K562 (cell line): ENCODE measurements around the gene MAN1A1. TPM values are rescaled to one million over a fixed set of nuclear protein-coding genes. Genes with fewer than 3 reads are reported as not detected.
A peak's percentile ranks its signal among the peaks of the same experiment; 100 is the strongest.

Experiments
- ETV5 ChIP-seq: sonication (generic); formaldehyde crosslinking; IDR thresholded peaks from 2 replicates; pipeline ENCODE4 v1.4.0; 2020; ENCODE audit warnings: low read depth, mild to moderate bottlenecking, missing genetic modification reagents
- HMGN3 ChIP-seq: IDR thresholded peaks from 2 replicates; pipeline ENCODE4 v1.6.1; 2011; ENCODE audit warnings: borderline replicate concordance, low read depth, mild to moderate bottlenecking, mixed read lengths, low read length; ENCODE audit not compliant: insufficient read length; ENCODE audit errors: extremely low read depth
- ILF3 ChIP-seq: fragments of 450-650 bp; IDR thresholded peaks from 2 replicates; pipeline ENCODE4 v1.6.1; 2018; ENCODE audit warnings: antibody characterized with exemption, mild to moderate bottlenecking, moderate library complexity, borderline replicate concordance
- MNT ChIP-seq, 2 experiments: fragments of 450-650 bp; conservative IDR thresholded peaks; 2 replicates each; pipeline ENCODE4 v1.6.1; 2017; ENCODE audit warnings: mild to moderate bottlenecking in 2 of 2, moderate library complexity in 2 of 2
- NR2C2 ChIP-seq, 2 experiments: fragments of 200-800 bp in 1 of 2; sonication (Bioruptor generic) in 1 of 2; sonication (generic) in 1 of 2; formaldehyde crosslinking in 1 of 2; IDR thresholded peaks; 2 replicates each; pipeline versions ENCODE4 v1.6.1 to v1.8.0; 2016 to 2022; ENCODE audit warnings: mild to moderate bottlenecking in 1 of 2, missing compliant biosample characterization in 1 of 2, missing genetic modification characterization in 1 of 2, missing genetic modification reagents in 1 of 2
- PHB2 ChIP-seq: fragments of 450-650 bp; IDR thresholded peaks from 2 replicates; pipeline ENCODE4 v1.6.1; 2017; ENCODE audit warnings: low read depth
- POLR3A ChIP-seq: IDR thresholded peaks from 2 replicates; pipeline ENCODE4 v1.6.1; 2011; ENCODE audit warnings: borderline replicate concordance, mild to moderate bottlenecking, moderate library complexity; ENCODE audit not compliant: insufficient read length, insufficient read depth; ENCODE audit errors: extremely low read depth
- RBM22 ChIP-seq: fragments of 200-400 bp; formaldehyde crosslinking; IDR thresholded peaks from 2 replicates; pipeline ENCODE4 v1.6.1; 2018; ENCODE audit warnings: low read length, low read depth; ENCODE audit not compliant: poor library complexity, severe bottlenecking
- TSHZ1 ChIP-seq: fragments of 250-450 bp; sonication (Bioruptor Pico); IDR thresholded peaks from 2 replicates; pipeline ENCODE4 v1.4.0; 2020; ENCODE audit warnings: mild to moderate bottlenecking, moderate library complexity
- ZBED1 ChIP-seq: IDR thresholded peaks from 2 replicates; pipeline ENCODE4 v1.6.1; 2014
- ZFPM2 ChIP-seq: fragments of 250-450 bp; sonication (Bioruptor Pico); IDR thresholded peaks from 2 replicates; pipeline ENCODE4 v1.5.1; 2022; ENCODE audit warnings: mild to moderate bottlenecking
- ZNF253 ChIP-seq: fragments of 250-450 bp; sonication (Bioruptor Pico); conservative IDR thresholded peaks from 2 replicates; pipeline ENCODE4 v1.6.1; 2021; ENCODE audit warnings: mild to moderate bottlenecking
- polyA plus RNA-seq, 8 experiments: library from polyadenylated mRNA; depleted of rRNA in 4 of 8; stranded (reverse) in 5 of 8; unstranded in 3 of 8; fragments of >200 nt; fragmentation: Nextera tagmentation in 2 of 8; fragmentation: Illumina TruSeq in 1 of 8; extraction: Ambion mirVana in 2 of 8; extraction: Trizol in 1 of 8; gene quantifications; 2 replicates each; pipeline versions ENCODE4 v1.2.1 to v1.2.3, GENCODE V29; 2011 to 2014; ENCODE audit warnings: inconsistent platforms in 1 of 8, missing spikeins in 1 of 8
- total RNA-seq, 7 experiments: library from RNA; depleted of rRNA in 6 of 7; stranded (reverse); fragments of >200 nt in 6 of 7; fragmentation: Illumina TruSeq in 2 of 7; extraction: Trizol in 2 of 7; gene quantifications; 2 replicates each; pipeline versions ENCODE4 v1.2.1 to v1.2.3, GENCODE V29; 2011 to 2021; ENCODE audit warnings: low replicate concordance in 1 of 7
- TF ChIP-seq, protein P1 (sequence below), 2 experiments: IDR thresholded peaks in 1 of 2; conservative IDR thresholded peaks in 1 of 2; 2 replicates each; pipeline ENCODE4 v1.6.1; 2016; ENCODE audit warnings: low read depth in 2 of 2, mild to moderate bottlenecking in 1 of 2, missing compliant biosample characterization in 1 of 2, missing genetic modification characterization in 1 of 2, moderate library complexity in 1 of 2
- TF ChIP-seq, protein P2 (sequence below): sonication (generic); formaldehyde crosslinking; IDR thresholded peaks from 2 replicates; pipeline ENCODE4 v1.5.0; 2020; ENCODE audit warnings: missing genetic modification reagents
- TF ChIP-seq, protein P3 (sequence below): sonication (generic); formaldehyde crosslinking; IDR thresholded peaks from 2 replicates; pipeline ENCODE4 v1.8.0; 2022; ENCODE audit warnings: mild to moderate bottlenecking, missing genetic modification reagents

Gene MAN1A1
- total and polyA plus RNA-seq, 9 of the 15 experiments (the other 6 are each of a cell fraction or from before 2014, with no cell fraction given) = 24.5 to 78.4 (median 59.7) TPM

DNA sequence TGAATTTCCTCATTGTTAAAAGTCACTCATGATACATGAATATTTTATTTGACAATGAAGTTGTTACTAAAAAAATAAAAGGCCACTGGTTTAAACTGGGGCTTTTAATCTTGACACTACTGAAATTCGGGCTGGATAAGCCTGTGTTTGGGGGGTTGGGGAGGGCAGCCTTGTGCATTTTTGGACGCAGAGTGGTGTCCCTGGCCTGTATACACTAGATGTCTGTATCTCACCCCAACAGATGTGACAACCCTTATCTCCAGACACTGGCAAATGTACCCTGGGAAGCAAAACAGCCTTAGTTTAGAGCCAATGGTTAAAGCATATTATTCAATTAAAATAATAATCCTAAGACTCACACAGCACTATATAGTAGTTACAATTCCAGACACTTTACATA lies 24.8 kb downstream of the MAN1A1 start (continued):
- TF ChIP-seq, protein P1, sequence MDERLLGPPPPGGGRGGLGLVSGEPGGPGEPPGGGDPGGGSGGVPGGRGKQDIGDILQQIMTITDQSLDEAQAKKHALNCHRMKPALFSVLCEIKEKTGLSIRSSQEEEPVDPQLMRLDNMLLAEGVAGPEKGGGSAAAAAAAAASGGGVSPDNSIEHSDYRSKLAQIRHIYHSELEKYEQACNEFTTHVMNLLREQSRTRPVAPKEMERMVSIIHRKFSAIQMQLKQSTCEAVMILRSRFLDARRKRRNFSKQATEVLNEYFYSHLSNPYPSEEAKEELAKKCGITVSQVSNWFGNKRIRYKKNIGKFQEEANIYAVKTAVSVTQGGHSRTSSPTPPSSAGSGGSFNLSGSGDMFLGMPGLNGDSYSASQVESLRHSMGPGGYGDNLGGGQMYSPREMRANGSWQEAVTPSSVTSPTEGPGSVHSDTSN (CRISPR knock-in tag; IDR thresholded peaks at IDR 0.05; ENCODE audit: low read depth) = no peak
- TF ChIP-seq, protein P1 (tag; conservative IDR thresholded peaks at IDR 0.05; ENCODE audit: low read depth) = 0 out of 2 replicates have a peak, but pooled peaks have one; percentile 15
- TF ChIP-seq, protein P2, sequence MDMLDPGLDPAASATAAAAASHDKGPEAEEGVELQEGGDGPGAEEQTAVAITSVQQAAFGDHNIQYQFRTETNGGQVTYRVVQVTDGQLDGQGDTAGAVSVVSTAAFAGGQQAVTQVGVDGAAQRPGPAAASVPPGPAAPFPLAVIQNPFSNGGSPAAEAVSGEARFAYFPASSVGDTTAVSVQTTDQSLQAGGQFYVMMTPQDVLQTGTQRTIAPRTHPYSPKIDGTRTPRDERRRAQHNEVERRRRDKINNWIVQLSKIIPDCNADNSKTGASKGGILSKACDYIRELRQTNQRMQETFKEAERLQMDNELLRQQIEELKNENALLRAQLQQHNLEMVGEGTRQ = no peak
- TF ChIP-seq ETV5 (CRISPR knock-in tag) (no peak), TSHZ1 (no peak), ZNF253 (CRISPR knock-in tag) (no peak), POLR3A (no peak), ILF3 (no peak), ZFPM2 (CRISPR knock-in tag) (no peak), NR2C2 (CRISPR knock-in tag; IDR thresholded peaks at IDR 0.05) (no peak), NR2C2 (tag; IDR thresholded peaks at IDR 0.05) (0 out of 2 replicates have a peak, but pooled peaks have one; percentile 13), RBM22 (no peak), MNT (conservative IDR thresholded peaks at IDR 0.05) (peak in 1 of 2 experiments; percentile 18; a peak in 1 of 4 replicates), PHB2 (peak; percentile 78), HMGN3 (peak; percentile 92), ZBED1 (0 out of 2 replicates have a peak, but pooled peaks have one; percentile 75)
- TF ChIP-seq, protein P3, sequence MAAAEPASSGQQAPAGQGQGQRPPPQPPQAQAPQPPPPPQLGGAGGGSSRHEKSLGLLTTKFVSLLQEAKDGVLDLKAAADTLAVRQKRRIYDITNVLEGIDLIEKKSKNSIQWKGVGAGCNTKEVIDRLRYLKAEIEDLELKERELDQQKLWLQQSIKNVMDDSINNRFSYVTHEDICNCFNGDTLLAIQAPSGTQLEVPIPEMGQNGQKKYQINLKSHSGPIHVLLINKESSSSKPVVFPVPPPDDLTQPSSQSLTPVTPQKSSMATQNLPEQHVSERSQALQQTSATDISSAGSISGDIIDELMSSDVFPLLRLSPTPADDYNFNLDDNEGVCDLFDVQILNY (CRISPR knock-in tag) = no peak
